Astrocyte of the hippocampus (primary cell): ENCODE results near the gene SCAMP2.

ENCODE experiments used
- DNase-seq: peaks from one replicate; pipeline ENCODE4 v3.0.0; 2011; ENCODE audit warnings: low read depth, low spot score

The SCAMP2 gene

GRCh38 chr15:74795966-74796625 lies 77.1 kb downstream of the SCAMP2 start:
- DNase-seq: no peak

- no peak for DNase-seq
Observed at GRCh38 chr15:74794970-74795349, 78.2 kb downstream of the SCAMP2 start.

- no peak for DNase-seq
Observed at GRCh38 chr15:74794248-74794969, 78.8 kb downstream of the SCAMP2 start.
